Parathyroid adenoma (tissue), 2 donors: Measurements from ENCODE around the gene GNAI1.

ENCODE experiments used
- H2AFZ ChIP-seq: fragments of 300-600 bp; sonication (generic); one replicate; pipeline ENCODE4 v1.7.0; 2017; ENCODE audit warnings: antibody characterized with exemption, mild to moderate bottlenecking
- H3K27ac ChIP-seq: fragments of 300-600 bp; sonication (generic); one replicate; pipeline ENCODE4 v1.7.0; 2017
- H3K27me3 ChIP-seq: fragments of 300-600 bp; sonication (generic); one replicate; pipeline ENCODE4 v1.7.0; 2017; ENCODE audit warnings: low read length; ENCODE audit not compliant: control insufficient read depth, insufficient read depth
- H3K36me3 ChIP-seq: fragments of 300-600 bp; sonication (generic); one replicate; pipeline ENCODE4 v1.7.0; 2017; ENCODE audit warnings: low read length; ENCODE audit not compliant: control insufficient read depth, insufficient read depth
- H3K4me1 ChIP-seq: fragments of 300-600 bp; sonication (generic); one replicate; pipeline ENCODE4 v1.7.0; 2017; ENCODE audit warnings: control low read depth
- H3K4me2 ChIP-seq: fragments of 300-600 bp; sonication (generic); one replicate; pipeline ENCODE4 v1.7.0; 2017; ENCODE audit warnings: low read length
- H3K4me3 ChIP-seq: fragments of 300-600 bp; sonication (generic); one replicate; pipeline ENCODE4 v1.7.0; 2017; ENCODE audit warnings: low read depth, low read length
- H3K79me2 ChIP-seq: fragments of 300-600 bp; sonication (generic); one replicate; pipeline ENCODE4 v1.7.0; 2017; ENCODE audit warnings: control low read depth
- H3K9ac ChIP-seq: fragments of 300-600 bp; sonication (generic); one replicate; pipeline ENCODE4 v1.7.0; 2017; ENCODE audit warnings: mild to moderate bottlenecking
- H3K9me3 ChIP-seq: fragments of 300-600 bp; sonication (generic); one replicate; pipeline ENCODE4 v1.7.0; 2017; ENCODE audit warnings: low read length; ENCODE audit not compliant: control insufficient read depth
- CTCF ChIP-seq: fragments of 300-600 bp; sonication (generic); IDR thresholded peaks from one replicate; pipeline ENCODE4 v1.7.0; 2017; ENCODE audit warnings: antibody characterized with exemption, mild to moderate bottlenecking
- donor health status: primary hyperparathyroidism.

Gene GNAI1

GRCh38 chr7:80206763-80207162, 72.1 kb downstream of the GNAI1 start:
- H2AFZ ChIP-seq = no peak overlapping the region
- no peaks in the 10 kb centered on the region for H3K36me3 ChIP-seq
- no peak for TF ChIP-seq CTCF
- H3K4me1 ChIP-seq = no peaks in the 10 kb centered on the region
- no peak overlapping the region for H3K4me2 ChIP-seq
- no peak overlapping the region for H3K4me3 ChIP-seq
- H3K9ac ChIP-seq = no peak overlapping the region
- no peaks in the 10 kb centered on the region for H3K27me3 ChIP-seq
- no peaks in the 10 kb centered on the region for H3K79me2 ChIP-seq
- H3K27ac ChIP-seq = no peak overlapping the region
- no peaks in the 10 kb centered on the region for H3K9me3 ChIP-seq

- Histone ChIP-seq H2AFZ (no peak overlapping the region), H3K9me3 (no peaks in the 10 kb centered on the region), H3K27me3 (no peaks in the 10 kb centered on the region), H3K27ac (no peak overlapping the region), H3K4me2 (no peak overlapping the region), H3K4me3 (no peak overlapping the region), H3K4me1 (no peaks in the 10 kb centered on the region), H3K79me2 (no peaks in the 10 kb centered on the region), H3K36me3 (no peaks in the 10 kb centered on the region), H3K9ac (no peak overlapping the region)
- no peak for TF ChIP-seq CTCF
Observed at GRCh38 chr7:80207501-80207900, 72.9 kb downstream of the GNAI1 start.

GRCh38 chr7:80208700-80209099, 74.1 kb downstream of the GNAI1 start:
- H3K4me3 ChIP-seq = no peak overlapping the region
- H3K27ac ChIP-seq = no peak overlapping the region

GRCh38 chr7:80210400-80210799, 75.8 kb downstream of the GNAI1 start:
- Histone ChIP-seq H3K9ac (no peak overlapping the region), H3K4me1 (no peaks in the 10 kb centered on the region), H3K4me3 (no peak overlapping the region), H3K27ac (no peak overlapping the region), H3K36me3 (no peaks in the 10 kb centered on the region), H3K79me2 (no peaks in the 10 kb centered on the region), H3K9me3 (no peaks in the 10 kb centered on the region), H2AFZ (no peak overlapping the region), H3K27me3 (no peaks in the 10 kb centered on the region), H3K4me2 (no peak overlapping the region)
- no peak for TF ChIP-seq CTCF

More at GRCh38 chr7:80208700-80209099, 74.1 kb downstream of the GNAI1 start:
- Histone ChIP-seq H3K9ac (no peak overlapping the region), H2AFZ (no peak overlapping the region), H3K4me2 (no peak overlapping the region), H3K27me3 (no peaks in the 10 kb centered on the region), H3K4me1 (no peaks in the 10 kb centered on the region), H3K9me3 (no peaks in the 10 kb centered on the region), H3K79me2 (no peaks in the 10 kb centered on the region), H3K36me3 (no peaks in the 10 kb centered on the region)
- TF ChIP-seq CTCF = no peak

GRCh38 chr7:80213814-80214213, 79.2 kb downstream of the GNAI1 start:
- no peaks in the 10 kb centered on the region for H3K36me3 ChIP-seq
- H3K79me2 ChIP-seq = no peaks in the 10 kb centered on the region

More at GRCh38 chr7:80213814-80214213, 79.2 kb downstream of the GNAI1 start:
- Histone ChIP-seq H3K4me2 (no peak overlapping the region), H3K27me3 (no peaks in the 10 kb centered on the region), H3K9ac (no peak overlapping the region), H3K9me3 (no peaks in the 10 kb centered on the region), H3K4me1 (no peaks in the 10 kb centered on the region), H2AFZ (no peak overlapping the region), H3K4me3 (no peak overlapping the region), H3K27ac (no peak overlapping the region)
- TF ChIP-seq CTCF = no peak
